Measurements from ENCODE around the gene GFM1. TPM values are rescaled to one million over a fixed set of nuclear protein-coding genes. Genes with fewer than 3 reads are reported as not detected.

GFM1 gene
- polyA plus RNA-seq, 3 donors: 9.6 to 31.2 (median 10.8) TPM

DNA sequence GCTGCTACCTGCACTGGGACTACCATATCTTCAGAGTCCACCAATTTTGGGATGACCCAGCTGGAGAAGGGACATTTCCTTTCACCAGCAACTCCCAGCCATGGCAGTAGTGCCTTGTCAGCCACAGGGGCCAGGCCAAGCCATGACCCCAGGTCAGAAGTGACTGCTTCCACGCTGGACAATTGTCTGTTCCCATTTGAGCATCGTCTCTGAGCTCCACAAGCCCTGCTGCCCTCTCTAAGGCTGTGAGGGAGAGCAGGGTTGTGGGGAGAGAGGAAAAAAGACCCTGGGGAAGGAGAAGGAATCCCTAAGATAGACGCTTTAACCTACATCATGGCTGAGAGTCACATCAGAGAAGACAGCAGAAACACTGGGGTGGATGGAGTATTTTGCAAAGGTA is 95.3 kb downstream of the GFM1 start:
- no peak overlapping the region for H3K27ac ChIP-seq (ENCODE audit: low read depth, low read length)
- 78 to 87% (median 83%) methylated on average over 3 of the region's 3 CpGs for WGBS, 3 donors

Other genes with a start within 250 kb of the GFM1 start
- gene MLF1, start 73.3 kb upstream of the GFM1 start, polyA plus RNA-seq: 10 to 100 TPM in 1 of 3 donors, 1 to 10 TPM in 2; 3.4 to 14.1 (median 7.1) TPM
- gene LXN, start 28.1 kb downstream of the GFM1 start, polyA plus RNA-seq: 10 to 100 TPM; 11.0 to 51.2 (median 22.7) TPM
- gene RARRES1, start 87.9 kb downstream of the GFM1 start, polyA plus RNA-seq: 100 to 1,000 TPM in 1 of 3 donors, 10 to 100 TPM in 1, 1 to 10 TPM in 1; 7.3 to 147 (median 78.2) TPM
- 10 to 100 TPM; 23.6 to 54.8 (median 35.5) TPM for gene MFSD1, start 157.5 kb downstream of the GFM1 start, polyA plus RNA-seq

All from adipose tissue (tissue), 3 donors.